ENCODE measurements around the gene CSNK1G3.
A peak's percentile ranks its signal among the peaks of the same experiment; 100 is the strongest.
"Not testable (repeated sequence)": the region's sequence is repeated elsewhere in the genome, so short reads cannot be mapped to it uniquely, and the experiment has no call there.

Gene CSNK1G3

DNA sequence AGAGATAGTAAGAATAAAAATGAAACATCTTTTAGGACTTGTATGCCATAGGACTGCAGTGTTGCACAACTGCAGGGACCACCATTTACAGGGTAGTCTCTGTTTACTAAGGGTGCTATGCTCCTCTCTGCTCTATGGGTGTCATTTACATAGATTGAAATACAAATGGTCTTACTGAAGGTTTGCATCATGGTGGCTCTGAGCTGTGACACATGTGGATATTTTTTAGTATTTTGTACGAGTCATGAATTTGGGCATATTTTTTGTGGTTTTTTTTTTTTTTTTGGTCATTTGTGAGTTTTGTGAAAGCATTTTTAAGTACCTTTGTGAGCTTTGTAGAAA is 47.4 kb downstream of the CSNK1G3 start:
- ATAC-seq (no peak), DNase-seq (no peak)

- DNase-seq (no peak), ATAC-seq (no peak)
Observed at GRCh38 chr5:123561230-123561629, 49.3 kb downstream of the CSNK1G3 start.

GRCh38 chr5:123571927-123572326 is 60.0 kb downstream of the CSNK1G3 start:
- ATAC-seq (no peak), DNase-seq (no peak)

DNA sequence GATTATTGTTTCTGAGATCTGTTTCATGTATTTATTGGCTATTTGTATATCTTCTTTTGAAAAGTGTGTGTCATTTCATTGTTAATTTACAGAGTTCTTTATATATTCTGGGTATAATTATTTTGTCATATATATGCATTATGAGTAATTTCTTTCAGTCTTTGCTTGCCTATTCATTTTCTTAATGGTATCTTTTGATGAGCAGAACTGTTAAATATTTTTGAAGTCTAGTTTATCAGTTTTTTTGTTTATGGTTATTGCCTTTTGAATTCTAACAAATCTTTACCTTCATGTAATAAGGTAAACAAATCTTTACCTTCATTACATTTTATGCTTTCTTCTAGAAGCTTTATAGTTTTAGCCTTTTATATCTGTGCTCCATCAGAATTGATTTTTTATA is 66.4 kb downstream of the CSNK1G3 start:
- no peak for DNase-seq
- no peak for ATAC-seq

GRCh38 chr5:123579410-123579809 is 67.4 kb downstream of the CSNK1G3 start:
- ATAC-seq = no peak
- DNase-seq = no peak

GRCh38 chr5:123582550-123583285 is 70.7 kb downstream of the CSNK1G3 start:
- ATAC-seq = no peak
- no peak for DNase-seq

GRCh38 chr5:123585871-123586270 is 73.9 kb downstream of the CSNK1G3 start:
- ATAC-seq (no peak), DNase-seq (no peak)

DNA sequence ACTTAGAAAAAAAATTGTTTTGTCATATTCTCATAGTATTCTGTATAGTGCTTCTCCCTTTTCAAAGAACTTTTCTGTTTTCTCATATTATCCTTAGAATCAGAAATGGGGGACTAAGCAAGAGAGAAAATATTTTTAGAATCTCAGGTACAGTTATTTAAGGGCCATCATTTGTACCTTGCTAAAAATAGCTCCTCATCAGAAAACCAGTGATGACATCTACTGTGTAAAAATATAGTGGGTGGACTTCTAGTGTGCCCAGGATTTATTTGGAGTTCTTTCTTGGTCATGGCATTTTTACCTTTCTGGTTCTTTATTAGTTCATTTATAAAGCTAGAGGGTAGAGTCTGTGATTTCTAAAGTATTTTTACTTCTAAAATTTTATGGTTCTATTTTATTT is 82.5 kb downstream of the CSNK1G3 start:
- ATAC-seq (no peak), DNase-seq (no peak)

GRCh38 chr5:123597018-123597417 is 85.0 kb downstream of the CSNK1G3 start:
- ATAC-seq (no peak), DNase-seq (no peak)

GRCh38 chr5:123598028-123598689 is 86.2 kb downstream of the CSNK1G3 start:
- no peak for ATAC-seq

GRCh38 chr5:123599171-123599570 is 87.2 kb downstream of the CSNK1G3 start:
- DNase-seq = no peak
- no peak for ATAC-seq

More at GRCh38 chr5:123598028-123598689, 86.2 kb downstream of the CSNK1G3 start:
- no peak for DNase-seq

DNA sequence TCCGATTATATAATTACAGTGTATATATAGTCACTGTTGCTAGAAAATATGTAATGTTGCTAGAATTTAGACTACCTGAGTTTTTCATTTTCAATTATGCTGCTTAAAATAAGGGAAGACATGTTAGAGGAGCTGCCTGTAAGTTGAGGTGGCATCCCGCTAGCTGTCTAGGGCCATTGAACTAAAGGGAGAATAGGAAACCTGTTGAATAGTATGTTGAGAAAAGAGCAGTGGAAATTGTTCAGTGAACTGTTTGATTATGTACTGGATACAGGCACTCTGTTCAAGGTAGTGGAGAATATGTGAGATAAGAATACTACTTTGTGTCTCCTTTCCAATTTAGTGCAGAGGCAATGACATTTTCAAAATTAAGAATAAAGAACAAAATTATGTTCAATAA is 89.6 kb downstream of the CSNK1G3 start:
- DNase-seq (no peak), ATAC-seq (no peak)

- ATAC-seq = no peak
Observed at GRCh38 chr5:123605822-123606221, 93.8 kb downstream of the CSNK1G3 start.

GRCh38 chr5:123610209-123610608 is 98.2 kb downstream of the CSNK1G3 start:
- DNase-seq = no peak
- ATAC-seq = peak; percentile 55

More at GRCh38 chr5:123605822-123606221, 93.8 kb downstream of the CSNK1G3 start:
- DNase-seq = no peak

DNA sequence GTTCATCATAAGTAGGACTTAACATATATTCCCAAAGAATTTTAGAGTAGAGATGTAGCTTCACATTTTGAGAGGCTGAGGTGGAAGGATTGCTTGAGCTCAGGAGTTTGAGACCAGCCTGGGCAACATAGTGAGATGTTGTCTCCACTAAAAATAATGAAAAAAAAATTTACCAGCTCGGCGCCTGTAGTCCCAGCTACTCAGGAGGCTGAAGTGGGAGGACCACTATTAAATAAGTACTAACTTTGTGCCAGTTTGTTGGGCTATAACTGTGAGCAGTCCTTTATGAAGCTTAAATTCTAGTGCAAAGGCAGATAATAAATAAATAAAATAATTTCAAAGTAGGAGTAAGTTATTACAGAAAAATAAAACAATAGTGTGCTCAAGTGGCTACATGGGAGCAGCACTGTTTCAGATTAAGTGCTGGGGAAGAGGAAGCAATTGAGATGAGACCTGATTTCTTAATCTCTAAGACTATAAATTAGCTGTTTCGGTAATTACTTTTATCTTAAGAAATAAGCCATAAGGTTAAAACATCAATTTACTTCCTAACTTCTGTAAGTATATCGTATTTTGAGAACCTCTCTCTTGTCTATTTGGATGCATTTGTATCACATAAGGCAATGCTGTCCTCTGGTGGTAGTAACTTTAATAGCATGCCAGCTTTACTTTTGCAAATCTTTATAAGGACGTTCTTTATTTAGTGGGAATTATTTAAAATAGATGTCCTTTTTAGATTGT is 98.9 kb downstream of the CSNK1G3 start:
- no peak for ATAC-seq
- peak; percentile 8 for DNase-seq

DNA sequence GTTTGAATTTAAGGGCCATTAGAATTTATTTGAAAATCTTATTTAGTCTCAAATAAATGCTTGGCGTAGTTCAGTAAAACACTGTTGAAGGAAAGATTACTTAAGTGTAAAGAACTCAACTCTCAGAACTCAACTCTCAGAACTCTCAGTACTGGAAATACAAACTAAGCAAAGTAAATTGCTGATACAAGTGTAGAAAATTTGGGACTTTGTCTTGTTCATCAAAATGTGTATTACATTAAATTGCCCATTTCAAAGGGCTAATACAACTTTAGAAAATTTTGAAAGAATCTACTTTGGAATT is 99.4 kb downstream of the CSNK1G3 start:
- no peak for ATAC-seq

DNA sequence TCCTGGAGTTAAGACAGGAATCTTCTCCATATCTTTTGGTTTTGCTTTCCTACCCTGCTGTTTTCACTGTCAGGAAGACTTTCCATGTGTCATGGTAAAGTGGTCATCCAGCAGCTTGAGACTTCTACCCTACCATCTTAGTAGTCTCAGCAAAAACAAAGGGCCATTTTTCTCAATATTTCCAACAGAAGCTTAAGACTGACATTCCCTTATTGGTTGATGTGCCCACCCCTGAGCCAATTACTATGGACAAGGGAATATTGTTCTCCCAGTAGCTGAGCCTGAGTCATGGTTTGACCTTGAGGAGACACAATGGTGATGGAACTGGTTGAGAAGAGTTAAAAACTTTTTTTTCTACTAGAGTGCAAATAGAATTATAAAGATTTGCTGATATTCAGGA is 105.6 kb downstream of the CSNK1G3 start:
- DNase-seq = no peak
- no peak for ATAC-seq

More for the DNA sequence above, 99.4 kb downstream of the CSNK1G3 start:
- no peak for DNase-seq

GRCh38 chr5:123626051-123626450 is 114.1 kb downstream of the CSNK1G3 start:
- no peak for DNase-seq
- ATAC-seq = no peak

DNA sequence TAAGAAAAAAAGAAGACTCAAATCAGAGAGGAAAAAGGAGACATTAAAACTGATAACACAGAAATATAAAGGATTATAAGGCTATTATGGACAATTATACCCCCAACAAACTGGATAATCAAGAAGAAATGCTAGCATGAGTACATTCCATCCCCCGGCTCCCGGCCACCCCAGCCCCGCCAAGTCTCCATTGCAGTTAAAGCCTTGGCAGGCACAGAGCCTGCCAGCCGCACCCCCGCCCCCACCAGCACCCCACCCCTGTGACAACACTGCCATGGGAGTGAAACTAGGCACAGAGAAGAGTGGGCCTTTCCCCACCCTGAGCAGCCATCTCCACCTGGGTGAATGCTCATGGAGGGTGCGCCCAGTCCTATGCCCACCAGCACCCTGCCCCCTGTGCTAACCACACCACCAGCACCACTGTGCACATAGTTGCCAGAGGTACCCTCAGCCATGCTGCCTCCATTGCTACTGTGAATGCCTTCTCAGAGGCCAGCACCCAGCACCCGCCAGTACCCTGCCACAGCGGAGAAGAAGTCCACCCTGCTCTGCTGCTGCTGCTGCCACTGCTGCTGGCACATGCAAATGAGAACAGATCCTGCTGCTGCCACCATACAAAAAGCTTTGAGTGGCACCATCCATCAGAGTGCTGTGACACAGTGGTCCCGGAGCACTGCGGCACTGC is 117.0 kb downstream of the CSNK1G3 start:
- ATAC-seq (peak; percentile 32), DNase-seq (no peak)

GRCh38 chr5:123636006-123636405 is 124.0 kb downstream of the CSNK1G3 start:
- ATAC-seq (no peak), DNase-seq (no peak)

DNA sequence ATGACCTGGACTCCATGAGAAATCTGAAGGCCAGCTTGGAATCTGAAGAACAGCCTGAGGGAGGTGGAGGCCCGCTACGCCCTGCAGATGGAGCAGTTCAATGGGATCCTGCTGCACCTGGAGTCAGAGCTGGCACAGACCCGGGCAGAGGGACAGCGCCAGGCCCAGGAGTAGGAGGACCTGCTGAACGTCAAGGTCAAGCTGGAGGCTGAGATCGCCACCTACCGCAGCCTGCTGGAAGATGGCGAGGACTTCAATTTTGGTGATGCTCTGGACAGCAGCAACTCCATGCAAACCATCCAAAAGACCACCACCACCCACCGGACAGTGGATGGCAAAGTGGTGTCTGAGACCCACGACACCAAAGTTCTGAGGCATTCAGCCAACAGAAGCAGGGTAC is 125.1 kb downstream of the CSNK1G3 start:
- not testable (repeated sequence) for ATAC-seq, DNase-seq

- no peak for DNase-seq
- no peak for ATAC-seq
Observed at GRCh38 chr5:123639244-123639643, 127.3 kb downstream of the CSNK1G3 start.

All from stimulated activated naive CD8-positive, alpha-beta T cell treated with anti-CD3 and anti-CD28 coated beads, Interleukin-15, Interleukin-2, amounts not matched to agents 100 U/mL and 50 U/mL, for 24 hours (primary cell).